Subcutaneous adipose tissue (tissue), 4 donors: ENCODE measurements around the gene MMAB. TPM values are rescaled to one million over a fixed set of nuclear protein-coding genes. Genes with fewer than 3 reads are reported as not detected.

ENCODE experiments used
- CTCF ChIP-seq: fragments of 450-650 bp; IDR thresholded peaks from one replicate; pipeline ENCODE4 v1.5.1; 2016; ENCODE audit warnings: low read depth, mild to moderate bottlenecking, control low read depth, antibody characterized with exemption, moderate library complexity
- total RNA-seq, 4 donors: library from RNA; depleted of rRNA; stranded (reverse); fragments of >200 nt; gene quantifications; one replicate each; pipeline ENCODE4 v1.1.0, GENCODE V29; 2016

Gene MMAB
- total RNA-seq, 4 donors from 2014 or later: 11.7 to 45.6 (median 24.7) TPM

- TF ChIP-seq CTCF: no peak
Measured at GRCh38 chr12:109600995-109601394, 27.7 kb upstream of the MMAB start.

- TF ChIP-seq CTCF: no peak
Measured at GRCh38 chr12:109600481-109600880, 27.2 kb upstream of the MMAB start.

GRCh38 chr12:109599087-109599486 lies 25.8 kb upstream of the MMAB start:
- TF ChIP-seq CTCF: no peak

GRCh38 chr12:109598428-109598854 lies 25.1 kb upstream of the MMAB start:
- TF ChIP-seq CTCF: no peak

GRCh38 chr12:109597795-109598427 lies 24.6 kb upstream of the MMAB start:
- TF ChIP-seq CTCF: no peak

GRCh38 chr12:109597414-109597794 lies 24.1 kb upstream of the MMAB start:
- TF ChIP-seq CTCF: no peak

- no peak for TF ChIP-seq CTCF
Measured at GRCh38 chr12:109596418-109597244, 23.3 kb upstream of the MMAB start.
